HepG2 (cell line): ENCODE measurements around the gene CRYAB. TPM values are rescaled to one million over a fixed set of nuclear protein-coding genes. Genes with fewer than 3 reads are reported as not detected.

ENCODE experiments used
- ASH2L ChIP-seq: fragments of 300-600, 200-600 bp; sonication (generic); IDR thresholded peaks from 2 replicates; pipeline ENCODE4 v1.7.0; 2017; ENCODE audit warnings: low read depth, mild to moderate bottlenecking, moderate library complexity, mixed read lengths, low read length; ENCODE audit not compliant: insufficient read length
- CAMTA2 ChIP-seq: sonication (generic); formaldehyde crosslinking; IDR thresholded peaks from 2 replicates; pipeline ENCODE4 v1.4.0; 2020; ENCODE audit warnings: mild to moderate bottlenecking, missing genetic modification reagents, borderline replicate concordance
- EED ChIP-seq: sonication (generic); formaldehyde crosslinking; IDR thresholded peaks from 2 replicates; pipeline ENCODE4 v1.5.0; 2020; ENCODE audit warnings: mild to moderate bottlenecking, missing genetic modification reagents
- FLYWCH1 ChIP-seq: sonication (generic); formaldehyde crosslinking; IDR thresholded peaks from 2 replicates; pipeline ENCODE4 v1.8.1; 2023; ENCODE audit warnings: mild to moderate bottlenecking, missing genetic modification reagents
- FOXK1 ChIP-seq: sonication (generic); formaldehyde crosslinking; IDR thresholded peaks from 2 replicates; pipeline ENCODE4 v1.4.0; 2020; ENCODE audit warnings: low read depth, missing genetic modification reagents, borderline replicate concordance
- KLF12 ChIP-seq: sonication (generic); formaldehyde crosslinking; IDR thresholded peaks from 2 replicates; pipeline ENCODE4 v1.4.0; 2020; ENCODE audit warnings: missing genetic modification reagents, borderline replicate concordance
- MEF2D ChIP-seq: sonication (generic); formaldehyde crosslinking; IDR thresholded peaks from 2 replicates; pipeline ENCODE4 v1.5.1; 2020; ENCODE audit warnings: mild to moderate bottlenecking, missing genetic modification reagents
- MTA3 ChIP-seq: sonication (generic); formaldehyde crosslinking; IDR thresholded peaks from 2 replicates; pipeline ENCODE4 v1.4.0; 2020; ENCODE audit warnings: missing genetic modification reagents
- MYNN ChIP-seq: sonication (generic); formaldehyde crosslinking; IDR thresholded peaks from 2 replicates; pipeline ENCODE4 v1.4.0; 2020; ENCODE audit warnings: mild to moderate bottlenecking, low read depth, missing genetic modification reagents
- POLR2A ChIP-seq, 2 experiments: IDR thresholded peaks; 2 replicates each; pipeline ENCODE4 v1.6.1; 2011; ENCODE audit warnings: low read depth in 2 of 2, low read length in 2 of 2, mild to moderate bottlenecking in 1 of 2, moderate library complexity in 1 of 2; ENCODE audit not compliant: insufficient read depth in 1 of 2
- POLR2AphosphoS5 ChIP-seq: IDR thresholded peaks from 2 replicates; pipeline ENCODE4 v1.6.1; 2012; ENCODE audit warnings: low read depth, low read length
- RAD51 ChIP-seq: fragments of 450-650 bp; IDR thresholded peaks from 2 replicates; pipeline ENCODE4 v1.6.1; 2016; ENCODE audit warnings: borderline replicate concordance
- RBAK ChIP-seq: sonication (generic); formaldehyde crosslinking; IDR thresholded peaks from 2 replicates; pipeline ENCODE4 v1.5.1; 2020; ENCODE audit warnings: mild to moderate bottlenecking, missing genetic modification reagents
- SP5 ChIP-seq: IDR thresholded peaks from 2 replicates; pipeline ENCODE4 v1.6.1; 2016; ENCODE audit warnings: low read depth, borderline replicate concordance
- SRF ChIP-seq: IDR thresholded peaks from 2 replicates; pipeline ENCODE4 v1.6.1; 2011; ENCODE audit warnings: mild to moderate bottlenecking, low read depth, low read length, moderate library complexity
- ZFP37 ChIP-seq: sonication (generic); formaldehyde crosslinking; IDR thresholded peaks from 2 replicates; pipeline ENCODE4 v1.4.0; 2020; ENCODE audit warnings: missing genetic modification reagents, borderline replicate concordance
- ZFY ChIP-seq: sonication (generic); formaldehyde crosslinking; IDR thresholded peaks from 2 replicates; pipeline ENCODE4 v1.4.0; 2020; ENCODE audit warnings: missing genetic modification reagents
- ZMAT3 ChIP-seq: sonication (generic); formaldehyde crosslinking; conservative IDR thresholded peaks from 2 replicates; pipeline ENCODE4 v1.7.0; 2021; ENCODE audit warnings: missing genetic modification reagents
- ZNF329 ChIP-seq: sonication (generic); formaldehyde crosslinking; IDR thresholded peaks from 2 replicates; pipeline ENCODE4 v1.9.0; 2021; ENCODE audit warnings: low read depth, mild to moderate bottlenecking, missing genetic modification reagents
- ZNF383 ChIP-seq: sonication (generic); formaldehyde crosslinking; IDR thresholded peaks from 2 replicates; pipeline ENCODE4 v1.4.0; 2020; ENCODE audit warnings: missing genetic modification reagents, mild to moderate bottlenecking, borderline replicate concordance
- ZNF550 ChIP-seq: sonication (generic); formaldehyde crosslinking; IDR thresholded peaks from 2 replicates; pipeline ENCODE4 v1.4.0; 2020; ENCODE audit warnings: mild to moderate bottlenecking, missing genetic modification reagents, borderline replicate concordance
- ZNF557 ChIP-seq: sonication (generic); formaldehyde crosslinking; IDR thresholded peaks from 2 replicates; pipeline ENCODE4 v1.4.0; 2020; ENCODE audit warnings: missing genetic modification reagents
- ZNF768 ChIP-seq: sonication (generic); formaldehyde crosslinking; IDR thresholded peaks from 2 replicates; pipeline ENCODE4 v1.4.0; 2020; ENCODE audit warnings: missing genetic modification reagents
- ZNF781 ChIP-seq: sonication (generic); formaldehyde crosslinking; IDR thresholded peaks from 2 replicates; pipeline ENCODE4 v1.5.1; 2020; ENCODE audit warnings: borderline replicate concordance, mild to moderate bottlenecking, missing genetic modification reagents; ENCODE audit errors: not compliant biosample characterization
- ZNF816 ChIP-seq: sonication (generic); formaldehyde crosslinking; IDR thresholded peaks from 2 replicates; pipeline ENCODE4 v1.8.0; 2022; ENCODE audit warnings: missing genetic modification reagents, mild to moderate bottlenecking, borderline replicate concordance
- ZNF841 ChIP-seq: sonication (generic); formaldehyde crosslinking; IDR thresholded peaks from 2 replicates; pipeline ENCODE4 v1.8.1; 2023; ENCODE audit warnings: missing genetic modification reagents, borderline replicate concordance
- polyA plus RNA-seq, 8 experiments: library from polyadenylated mRNA; depleted of rRNA in 3 of 8; stranded (reverse) in 7 of 8; unstranded in 1 of 8; fragments of >200 nt; fragmentation: Illumina TruSeq in 4 of 8; extraction: Trizol in 4 of 8; gene quantifications; 2 replicates each; pipeline versions ENCODE4 v1.2.1 to v1.2.3, GENCODE V29; 2011 to 2016; ENCODE audit warnings: low read depth in 4 of 8, missing spikeins in 1 of 8, mixed read lengths in 1 of 8; ENCODE audit not compliant: insufficient read depth in 1 of 8
- total RNA-seq, 5 experiments: library from RNA; depleted of rRNA; stranded (reverse); fragments of >200 nt; fragmentation: Illumina TruSeq; extraction: Trizol; gene quantifications; 2 replicates each; pipeline ENCODE4 v1.2.3, GENCODE V29; 2016; ENCODE audit warnings: low read depth in 1 of 5
- TF ChIP-seq, protein P1 (sequence below): sonication (generic); formaldehyde crosslinking; IDR thresholded peaks from 2 replicates; pipeline ENCODE4 v1.4.0; 2020; ENCODE audit warnings: mild to moderate bottlenecking, missing genetic modification reagents
- TF ChIP-seq, protein P2 (sequence below): sonication (generic); formaldehyde crosslinking; IDR thresholded peaks from 2 replicates; pipeline ENCODE4 v1.4.0; 2020; ENCODE audit warnings: missing genetic modification reagents, low read depth, mild to moderate bottlenecking, borderline replicate concordance
- TF ChIP-seq, protein P3 (sequence below): sonication (generic); formaldehyde crosslinking; IDR thresholded peaks from 2 replicates; pipeline ENCODE4 v1.8.0; 2022; ENCODE audit warnings: mild to moderate bottlenecking, missing genetic modification reagents

CRYAB gene
- total and polyA plus RNA-seq, 2 of the 13 experiments (the other 11 are each of a cell fraction or from before 2014, with no cell fraction given), result 0.55 to 1.1 TPM

DNA sequence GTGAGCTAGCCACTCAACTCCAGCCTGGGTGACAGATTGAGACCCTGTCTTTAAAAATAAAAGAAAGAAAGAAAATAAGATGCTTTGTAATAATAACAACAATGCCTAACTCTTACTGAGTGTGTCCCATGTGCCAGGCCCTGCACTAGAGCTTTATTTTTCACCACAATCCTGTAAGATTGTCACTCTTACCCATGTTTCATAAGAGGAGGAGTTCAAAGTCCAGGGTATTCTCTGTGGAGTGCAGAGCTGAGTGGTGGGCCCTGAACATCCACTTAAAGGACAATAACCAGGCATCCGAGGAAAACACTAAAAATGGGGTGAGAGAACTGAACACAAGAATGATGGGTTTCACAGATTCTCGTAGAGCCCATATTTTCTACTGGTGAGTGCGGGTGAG, 6.2 kb upstream of the CRYAB start (continued):
- TF ChIP-seq MYNN (CRISPR knock-in tag) (no peak), ZNF781 (CRISPR knock-in tag) (no peak), ZNF816 (CRISPR knock-in tag) (no peak), SP5 (CRISPR knock-in tag) (no peak), FOXK1 (CRISPR knock-in tag) (peak; percentile 29; the same call in 1 of the 2 replicates), KLF12 (CRISPR knock-in tag) (no peak), ZFP37 (no peak), ZNF768 (CRISPR knock-in tag) (no peak), ZNF550 (CRISPR knock-in tag) (no peak), ZMAT3 (0 out of 2 replicates have a peak, but pooled peaks have one; percentile 9), POLR2AphosphoS5 (peak; percentile 46; the same call in 1 of the 2 replicates), ZNF329 (no peak), MEF2D (CRISPR knock-in tag) (0 out of 2 replicates have a peak, but pooled peaks have one; percentile 18), ZNF841 (CRISPR knock-in tag) (no peak), ZFY (CRISPR knock-in tag) (no peak), POLR2A (IDR thresholded peaks at IDR 0.05; ENCODE audit: insufficient read depth in 1 of 2, low read depth in 2 of 2, low read length in 2 of 2) (0 out of 4 replicates have a peak, but pooled peaks of 1 of the 2 experiments have one; percentile 23), RBAK (CRISPR knock-in tag) (no peak), CAMTA2 (CRISPR knock-in tag) (no peak), SRF (no peak), ZNF557 (CRISPR knock-in tag) (no peak), FLYWCH1 (CRISPR knock-in tag) (no peak), MTA3 (CRISPR knock-in tag) (no peak), ZNF383 (CRISPR knock-in tag) (no peak), EED (CRISPR knock-in tag) (no peak), ASH2L (no peak), RAD51 (no peak)
- TF ChIP-seq, protein P1, sequence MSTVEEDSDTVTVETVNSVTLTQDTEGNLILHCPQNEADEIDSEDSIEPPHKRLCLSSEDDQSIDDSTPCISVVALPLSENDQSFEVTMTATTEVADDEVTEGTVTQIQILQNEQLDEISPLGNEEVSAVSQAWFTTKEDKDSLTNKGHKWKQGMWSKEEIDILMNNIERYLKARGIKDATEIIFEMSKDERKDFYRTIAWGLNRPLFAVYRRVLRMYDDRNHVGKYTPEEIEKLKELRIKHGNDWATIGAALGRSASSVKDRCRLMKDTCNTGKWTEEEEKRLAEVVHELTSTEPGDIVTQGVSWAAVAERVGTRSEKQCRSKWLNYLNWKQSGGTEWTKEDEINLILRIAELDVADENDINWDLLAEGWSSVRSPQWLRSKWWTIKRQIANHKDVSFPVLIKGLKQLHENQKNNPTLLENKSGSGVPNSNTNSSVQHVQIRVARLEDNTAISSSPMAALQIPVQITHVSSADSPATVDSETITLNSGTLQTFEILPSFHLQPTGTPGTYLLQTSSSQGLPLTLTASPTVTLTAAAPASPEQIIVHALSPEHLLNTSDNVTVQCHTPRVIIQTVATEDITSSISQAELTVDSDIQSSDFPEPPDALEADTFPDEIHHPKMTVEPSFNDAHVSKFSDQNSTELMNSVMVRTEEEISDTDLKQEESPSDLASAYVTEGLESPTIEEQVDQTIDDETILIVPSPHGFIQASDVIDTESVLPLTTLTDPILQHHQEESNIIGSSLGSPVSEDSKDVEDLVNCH, result no peak
- TF ChIP-seq, protein P2, sequence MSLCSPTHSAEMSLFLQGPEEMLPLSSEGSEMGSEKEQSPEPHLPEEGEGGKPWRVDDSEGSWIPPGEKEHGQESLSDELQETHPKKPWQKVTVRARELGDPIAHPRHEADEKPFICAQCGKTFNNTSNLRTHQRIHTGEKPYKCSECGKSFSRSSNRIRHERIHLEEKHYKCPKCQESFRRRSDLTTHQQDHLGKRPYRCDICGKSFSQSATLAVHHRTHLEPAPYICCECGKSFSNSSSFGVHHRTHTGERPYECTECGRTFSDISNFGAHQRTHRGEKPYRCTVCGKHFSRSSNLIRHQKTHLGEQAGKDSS, result no peak
- TF ChIP-seq, protein P3, sequence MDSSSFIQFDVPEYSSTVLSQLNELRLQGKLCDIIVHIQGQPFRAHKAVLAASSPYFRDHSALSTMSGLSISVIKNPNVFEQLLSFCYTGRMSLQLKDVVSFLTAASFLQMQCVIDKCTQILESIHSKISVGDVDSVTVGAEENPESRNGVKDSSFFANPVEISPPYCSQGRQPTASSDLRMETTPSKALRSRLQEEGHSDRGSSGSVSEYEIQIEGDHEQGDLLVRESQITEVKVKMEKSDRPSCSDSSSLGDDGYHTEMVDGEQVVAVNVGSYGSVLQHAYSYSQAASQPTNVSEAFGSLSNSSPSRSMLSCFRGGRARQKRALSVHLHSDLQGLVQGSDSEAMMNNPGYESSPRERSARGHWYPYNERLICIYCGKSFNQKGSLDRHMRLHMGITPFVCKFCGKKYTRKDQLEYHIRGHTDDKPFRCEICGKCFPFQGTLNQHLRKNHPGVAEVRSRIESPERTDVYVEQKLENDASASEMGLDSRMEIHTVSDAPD, result no peak
- TF ChIP-seq, all 625 proteins: peak for 26
